Osteocyte (in vitro differentiated cells): ENCODE measurements around the gene MAPRE3. TPM values are rescaled to one million over a fixed set of nuclear protein-coding genes. Genes with fewer than 3 reads are reported as not detected.
A peak's percentile ranks its signal among the peaks of the same experiment; 100 is the strongest.

Experiments
- DNase-seq: peaks from one replicate; pipeline ENCODE4 v3.0.0; 2021; ENCODE audit warnings: mixed read lengths; ENCODE audit not compliant: unreplicated experiment; ENCODE audit errors: extremely low spot score
- H3K27ac Mint-ChIP-seq: one replicate; pipeline ENCODE4 v1.8.0; 2021; ENCODE audit warnings: mild to moderate bottlenecking, mixed read lengths; ENCODE audit not compliant: unreplicated experiment
- H3K27me3 Mint-ChIP-seq: one replicate; pipeline ENCODE4 v1.8.0; 2021; ENCODE audit warnings: mixed read lengths; ENCODE audit not compliant: unreplicated experiment
- H3K36me3 Mint-ChIP-seq: one replicate; pipeline ENCODE4 v1.8.0; 2021; ENCODE audit warnings: mixed read lengths; ENCODE audit not compliant: unreplicated experiment
- H3K4me1 Mint-ChIP-seq: one replicate; pipeline ENCODE4 v1.8.0; 2021; ENCODE audit warnings: mixed read lengths; ENCODE audit not compliant: unreplicated experiment
- H3K4me3 Mint-ChIP-seq: one replicate; pipeline ENCODE4 v1.8.0; 2021; ENCODE audit warnings: mild to moderate bottlenecking, moderate library complexity, mixed read lengths; ENCODE audit not compliant: unreplicated experiment
- H3K9me3 Mint-ChIP-seq: one replicate; pipeline ENCODE4 v1.8.0; 2021; ENCODE audit warnings: mixed read lengths; ENCODE audit not compliant: unreplicated experiment
- total RNA-seq: library from RNA; stranded (reverse); gene quantifications from 2 replicates; pipeline ENCODE4 v1.2.1, GENCODE V29; 2021
- TF ChIP-seq, protein P1 (sequence below): fragments of 200-600 bp; sonication (generic); IDR thresholded peaks from 2 replicates; pipeline ENCODE4 v1.5.0; 2021; ENCODE audit warnings: antibody characterized with exemption, mild to moderate bottlenecking, moderate library complexity

Gene MAPRE3
- total RNA-seq, 1 donor from 2014 or later, result 9.4 TPM

GRCh38 chr2:27013738-27014137, 43.3 kb downstream of the MAPRE3 start:
- TF ChIP-seq, protein P1, sequence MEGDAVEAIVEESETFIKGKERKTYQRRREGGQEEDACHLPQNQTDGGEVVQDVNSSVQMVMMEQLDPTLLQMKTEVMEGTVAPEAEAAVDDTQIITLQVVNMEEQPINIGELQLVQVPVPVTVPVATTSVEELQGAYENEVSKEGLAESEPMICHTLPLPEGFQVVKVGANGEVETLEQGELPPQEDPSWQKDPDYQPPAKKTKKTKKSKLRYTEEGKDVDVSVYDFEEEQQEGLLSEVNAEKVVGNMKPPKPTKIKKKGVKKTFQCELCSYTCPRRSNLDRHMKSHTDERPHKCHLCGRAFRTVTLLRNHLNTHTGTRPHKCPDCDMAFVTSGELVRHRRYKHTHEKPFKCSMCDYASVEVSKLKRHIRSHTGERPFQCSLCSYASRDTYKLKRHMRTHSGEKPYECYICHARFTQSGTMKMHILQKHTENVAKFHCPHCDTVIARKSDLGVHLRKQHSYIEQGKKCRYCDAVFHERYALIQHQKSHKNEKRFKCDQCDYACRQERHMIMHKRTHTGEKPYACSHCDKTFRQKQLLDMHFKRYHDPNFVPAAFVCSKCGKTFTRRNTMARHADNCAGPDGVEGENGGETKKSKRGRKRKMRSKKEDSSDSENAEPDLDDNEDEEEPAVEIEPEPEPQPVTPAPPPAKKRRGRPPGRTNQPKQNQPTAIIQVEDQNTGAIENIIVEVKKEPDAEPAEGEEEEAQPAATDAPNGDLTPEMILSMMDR, result no peak
- no peak overlapping the region for H3K27ac Mint-ChIP-seq
- H3K36me3 Mint-ChIP-seq, result no peaks in the 10 kb centered on the region
- DNase-seq, result no peak
- no peaks in the 10 kb centered on the region for H3K9me3 Mint-ChIP-seq
- H3K27me3 Mint-ChIP-seq, result no peaks in the 10 kb centered on the region
- H3K4me1 Mint-ChIP-seq, result peaks cover 26% of the 10 kb centered on the region
- H3K4me3 Mint-ChIP-seq, result no peak overlapping the region

DNA sequence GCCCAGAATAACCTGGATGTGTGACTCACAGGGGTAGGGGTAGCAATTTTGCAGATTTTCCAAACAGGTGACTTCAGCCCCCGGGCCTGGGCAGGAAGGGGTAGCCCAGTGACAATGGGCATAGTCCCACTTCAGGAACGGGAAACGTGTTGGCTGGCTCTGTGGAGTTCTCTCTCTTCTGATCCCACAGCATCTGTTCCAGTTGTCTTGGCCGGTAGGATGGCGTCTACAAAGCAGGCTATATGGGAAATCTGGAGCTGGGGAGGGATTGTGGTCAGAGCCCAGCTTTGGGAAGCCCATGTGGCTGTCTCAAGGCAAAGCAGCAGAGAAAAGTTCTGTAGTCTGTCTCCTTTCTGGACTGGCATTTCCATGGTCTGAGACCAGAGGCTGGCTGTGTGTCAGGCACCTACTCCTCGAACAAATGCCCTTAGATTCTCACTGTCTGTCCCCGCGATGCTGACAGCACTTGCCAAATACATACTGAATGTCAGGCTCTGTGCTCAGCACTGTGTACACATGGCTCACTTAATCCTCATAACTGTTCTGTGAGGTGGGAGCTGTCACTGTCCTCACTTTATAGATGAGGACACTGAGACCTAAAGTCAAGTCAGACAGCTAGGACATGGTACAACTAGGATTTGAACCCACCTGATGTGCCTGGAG, 44.5 kb downstream of the MAPRE3 start:
- Mint-ChIP-seq H3K9me3 (no peaks in the 10 kb centered on the region), H3K27me3 (no peaks in the 10 kb centered on the region), H3K4me1 (peaks cover 28% of the 10 kb centered on the region), H3K36me3 (no peaks in the 10 kb centered on the region), H3K4me3 (no peak overlapping the region), H3K27ac (peak overlapping the region; percentile 88)
- TF ChIP-seq, protein P1, result no peak
- DNase-seq, result no peak

DNA sequence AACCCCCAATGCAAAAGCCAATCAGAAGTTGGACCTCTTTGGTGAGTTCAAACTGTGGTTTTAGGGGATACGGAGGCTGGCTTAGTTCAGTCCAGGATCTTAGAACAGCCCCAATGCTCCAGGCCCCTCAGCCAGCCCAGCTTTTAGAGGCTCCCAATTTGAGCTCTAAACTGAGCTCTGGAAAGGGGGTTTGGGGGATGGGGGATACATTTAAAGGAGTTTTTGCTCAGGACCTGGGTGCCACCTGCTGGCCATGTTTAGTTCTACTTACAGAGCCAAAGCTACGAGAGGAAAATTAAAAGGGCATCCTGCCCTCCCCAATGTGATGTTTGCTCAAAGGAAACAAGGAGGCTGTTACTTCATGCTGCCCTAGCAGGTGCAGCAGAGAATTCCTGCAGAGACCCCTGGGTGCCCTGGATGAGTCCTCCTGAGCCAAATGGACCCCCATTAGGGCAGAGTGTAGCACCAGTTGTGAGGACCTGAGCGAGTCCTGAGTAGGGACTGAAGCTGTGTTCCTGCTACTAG, 46.4 kb downstream of the MAPRE3 start:
- Mint-ChIP-seq H3K27ac (peak overlapping the region; percentile 23), H3K36me3 (no peaks in the 10 kb centered on the region), H3K27me3 (no peaks in the 10 kb centered on the region), H3K4me3 (no peak overlapping the region), H3K9me3 (no peaks in the 10 kb centered on the region), H3K4me1 (peaks cover 28% of the 10 kb centered on the region)
- no peak for DNase-seq
- TF ChIP-seq, protein P1, result peak; percentile 81

- DNase-seq, result no peak
- Mint-ChIP-seq H3K36me3 (peaks cover 2% of the 10 kb centered on the region), H3K9me3 (no peaks in the 10 kb centered on the region), H3K4me1 (peaks cover 28% of the 10 kb centered on the region), H3K4me3 (no peak overlapping the region), H3K27ac (no peak overlapping the region), H3K27me3 (no peaks in the 10 kb centered on the region)
- TF ChIP-seq, protein P1, result no peak
These were observed 47.7 kb downstream of the MAPRE3 start for GRCh38 chr2:27018142-27018541.

- Mint-ChIP-seq H3K36me3 (peaks cover 5% of the 10 kb centered on the region), H3K27me3 (no peaks in the 10 kb centered on the region), H3K4me3 (no peak overlapping the region), H3K9me3 (no peaks in the 10 kb centered on the region), H3K27ac (no peak overlapping the region), H3K4me1 (peaks cover 28% of the 10 kb centered on the region)
- DNase-seq, result no peak
- TF ChIP-seq, protein P1, result no peak
These were observed 49.0 kb downstream of the MAPRE3 start for GRCh38 chr2:27019459-27019858.
